Activated CD4-positive, alpha-beta T cell treated with anti-CD3 and anti-CD28 coated beads for 4 hours (primary cell): ENCODE measurements around the gene TAPBPL.
A peak's percentile ranks its signal among the peaks of the same experiment; 100 is the strongest.
"Not testable (repeated sequence)": the region's sequence is repeated elsewhere in the genome, so short reads cannot be mapped to it uniquely, and the experiment has no call there.

Experiments
- DNase-seq, 2 donors: peaks; one replicate each; pipeline ENCODE4 v3.0.0-alpha.2; 2020

TAPBPL gene

GRCh38 chr12:6451348-6452244 lies at the start of gene TAPBPL:
Gene TAPBPL, plus strand, starts transcription at chr12:6452042. Its CDS starts 207 bp downstream, at chr12:6452249.
- peak; percentile 74 to 80 for DNase-seq

- DNase-seq = no peak
These were observed 47.5 kb upstream of the TAPBPL start for GRCh38 chr12:6404390-6404789.

GRCh38 chr12:6405963-6406362 lies 45.9 kb upstream of the TAPBPL start:
- no peak for DNase-seq

GRCh38 chr12:6407236-6407954 lies 44.4 kb upstream of the TAPBPL start:
- no peak for DNase-seq

- no peak for DNase-seq
These were observed 35.2 kb upstream of the TAPBPL start for GRCh38 chr12:6416596-6416995.

- DNase-seq = no peak
These were observed 33.0 kb upstream of the TAPBPL start for GRCh38 chr12:6418796-6419195.

- no peak for DNase-seq
These were observed 31.5 kb upstream of the TAPBPL start for GRCh38 chr12:6420364-6420763.

GRCh38 chr12:6423267-6424007 lies 28.4 kb upstream of the TAPBPL start:
- DNase-seq = peak; percentile 72 to 79

- DNase-seq = no peak
These were observed 27.9 kb upstream of the TAPBPL start for GRCh38 chr12:6424008-6424347.

- DNase-seq = no peak
These were observed 27.0 kb upstream of the TAPBPL start for GRCh38 chr12:6424866-6425265.

- no peak for DNase-seq
These were observed 26.0 kb upstream of the TAPBPL start for GRCh38 chr12:6425590-6426531.

GRCh38 chr12:6426882-6427671 lies 24.8 kb upstream of the TAPBPL start:
- DNase-seq = peak; percentile 92 to 94

GRCh38 chr12:6427796-6428195 lies 24.0 kb upstream of the TAPBPL start:
- DNase-seq = not testable (repeated sequence)

- DNase-seq = no peak
These were observed 23.5 kb upstream of the TAPBPL start for GRCh38 chr12:6428326-6428725.

- peak; percentile 62 to 66 for DNase-seq
These were observed 21.5 kb upstream of the TAPBPL start for GRCh38 chr12:6430124-6430989.

GRCh38 chr12:6432991-6433390 lies 18.9 kb upstream of the TAPBPL start:
- DNase-seq = no peak

- DNase-seq = peak in 1 of 2 donors; percentile 31
These were observed 17.4 kb upstream of the TAPBPL start for GRCh38 chr12:6434205-6435140.

- DNase-seq = no peak
These were observed 15.7 kb upstream of the TAPBPL start for GRCh38 chr12:6435961-6436715.
